Measurements from ENCODE around the gene GAD1. TPM values are rescaled to one million over a fixed set of nuclear protein-coding genes. Genes with fewer than 3 reads are reported as not detected.

The GAD1 gene
- total and polyA plus RNA-seq, 4 donors: 0.08 to 1.4 (median 0.51) TPM

DNA sequence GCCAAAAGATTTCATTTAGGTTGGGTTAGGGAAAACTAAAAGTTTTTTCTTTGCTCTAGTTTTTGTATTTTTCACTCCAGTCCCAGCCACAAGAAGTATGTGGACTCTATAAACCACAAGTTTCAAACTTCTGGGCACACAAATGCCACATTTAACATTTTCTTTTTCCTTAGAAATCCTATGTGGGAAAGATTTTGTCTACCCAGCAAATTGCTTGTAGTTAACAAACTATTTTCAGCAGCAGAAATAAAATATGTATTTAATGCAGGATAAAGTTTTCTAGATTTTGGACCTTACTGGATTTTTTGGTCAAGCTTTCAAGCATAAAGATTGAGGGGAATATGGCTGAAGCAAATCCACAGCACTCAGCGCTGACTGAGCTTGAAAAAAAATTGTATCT is 37.4 kb upstream of the GAD1 start:
- no peak overlapping the region for H3K9ac ChIP-seq (ENCODE audit: insufficient read depth in 1 of 2, low read length in 2 of 2)
- no peak for DNase-seq
- H3K27me3 ChIP-seq (ENCODE audit: control insufficient read depth in 3 of 3, insufficient read depth in 3 of 3, low read length in 2 of 3): no peaks in the 10 kb centered on the region
- no peaks in the 10 kb centered on the region for H3K9me3 ChIP-seq (ENCODE audit: control insufficient read depth in 4 of 4, insufficient read depth in 3 of 4, low read length in 3 of 4)
- ATAC-seq (ENCODE audit: insufficient read depth, low FRiP score): no peak
- H3K27ac ChIP-seq (ENCODE audit: low read depth in 1 of 2, low read length in 1 of 2): no peak overlapping the region
- no peaks in the 10 kb centered on the region for H3K36me3 ChIP-seq (ENCODE audit: control insufficient read depth in 4 of 4, insufficient read depth in 4 of 4, low read length in 4 of 4)
- 82 to 90% methylated on average over 1 of the region's 1 CpG for WGBS, 2 donors
- TF ChIP-seq, protein P1, sequence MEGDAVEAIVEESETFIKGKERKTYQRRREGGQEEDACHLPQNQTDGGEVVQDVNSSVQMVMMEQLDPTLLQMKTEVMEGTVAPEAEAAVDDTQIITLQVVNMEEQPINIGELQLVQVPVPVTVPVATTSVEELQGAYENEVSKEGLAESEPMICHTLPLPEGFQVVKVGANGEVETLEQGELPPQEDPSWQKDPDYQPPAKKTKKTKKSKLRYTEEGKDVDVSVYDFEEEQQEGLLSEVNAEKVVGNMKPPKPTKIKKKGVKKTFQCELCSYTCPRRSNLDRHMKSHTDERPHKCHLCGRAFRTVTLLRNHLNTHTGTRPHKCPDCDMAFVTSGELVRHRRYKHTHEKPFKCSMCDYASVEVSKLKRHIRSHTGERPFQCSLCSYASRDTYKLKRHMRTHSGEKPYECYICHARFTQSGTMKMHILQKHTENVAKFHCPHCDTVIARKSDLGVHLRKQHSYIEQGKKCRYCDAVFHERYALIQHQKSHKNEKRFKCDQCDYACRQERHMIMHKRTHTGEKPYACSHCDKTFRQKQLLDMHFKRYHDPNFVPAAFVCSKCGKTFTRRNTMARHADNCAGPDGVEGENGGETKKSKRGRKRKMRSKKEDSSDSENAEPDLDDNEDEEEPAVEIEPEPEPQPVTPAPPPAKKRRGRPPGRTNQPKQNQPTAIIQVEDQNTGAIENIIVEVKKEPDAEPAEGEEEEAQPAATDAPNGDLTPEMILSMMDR (IDR thresholded peaks at IDR 0.05; ENCODE audit: control extremely low read depth, extremely low read depth): no peak
- H3K4me3 ChIP-seq: no peak overlapping the region
- H3K4me1 ChIP-seq (ENCODE audit: control insufficient read depth in 5 of 5, insufficient read depth in 5 of 5, low read length in 5 of 5): no peaks in the 10 kb centered on the region

DNA sequence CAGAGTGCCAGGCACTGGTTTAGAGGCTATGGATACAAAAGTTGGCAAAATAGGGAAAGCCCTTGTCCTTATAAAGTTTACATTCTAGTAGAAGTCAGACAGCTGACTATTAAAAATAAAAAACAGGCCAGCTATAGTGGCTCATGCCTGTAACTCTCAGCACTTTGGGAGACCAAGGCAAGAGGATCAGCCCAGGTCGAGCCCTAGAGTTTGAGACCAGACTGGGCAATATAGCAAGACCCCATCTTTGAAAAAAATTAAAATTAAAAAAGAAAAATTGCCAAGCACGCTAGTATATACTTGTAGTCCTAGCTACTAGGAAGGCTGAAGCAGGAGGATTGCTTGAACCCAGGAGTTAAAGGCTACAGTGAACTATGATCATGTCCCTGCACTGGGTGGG is 34.0 kb upstream of the GAD1 start:
- 83 to 88% methylated on average over 2 of the region's 2 CpGs for WGBS, 2 donors
- H3K4me3 ChIP-seq: no peak overlapping the region
- ATAC-seq (ENCODE audit: insufficient read depth, low FRiP score): no peak

DNA sequence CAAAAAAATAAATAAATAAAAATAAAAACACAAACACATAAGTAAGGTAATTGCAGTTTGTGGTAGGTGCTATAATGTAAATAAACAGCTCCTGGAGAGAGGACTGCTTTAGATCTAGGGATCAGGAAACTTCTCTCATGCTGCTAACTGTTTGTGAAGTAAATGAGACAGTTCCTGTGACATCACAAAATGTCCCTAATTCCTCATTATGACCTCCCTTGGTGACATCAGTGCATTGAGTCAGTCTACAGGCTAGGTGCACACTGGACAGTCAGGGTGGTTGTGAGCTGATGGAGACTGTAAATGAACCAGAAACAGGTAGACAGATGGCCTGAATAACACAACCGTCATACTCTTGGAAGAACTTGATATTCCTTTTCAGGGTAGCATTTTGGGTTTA is 33.1 kb upstream of the GAD1 start:
- TF ChIP-seq, protein P1 (IDR thresholded peaks at IDR 0.05; ENCODE audit: control extremely low read depth, extremely low read depth): no peak
- Histone ChIP-seq H3K27me3 (ENCODE audit: control insufficient read depth in 3 of 3, insufficient read depth in 3 of 3, low read length in 2 of 3) (no peaks in the 10 kb centered on the region), H3K4me3 (no peak overlapping the region), H3K27ac (ENCODE audit: low read depth in 1 of 2, low read length in 1 of 2) (no peak overlapping the region), H3K4me1 (ENCODE audit: control insufficient read depth in 5 of 5, insufficient read depth in 5 of 5, low read length in 5 of 5) (no peaks in the 10 kb centered on the region), H3K36me3 (ENCODE audit: control insufficient read depth in 4 of 4, insufficient read depth in 4 of 4, low read length in 4 of 4) (no peaks in the 10 kb centered on the region), H3K9me3 (ENCODE audit: control insufficient read depth in 4 of 4, insufficient read depth in 3 of 4, low read length in 3 of 4) (peaks cover 0 to 2% (median 0%) of the 10 kb centered on the region in 4 donors), H3K9ac (ENCODE audit: insufficient read depth in 1 of 2, low read length in 2 of 2) (no peak overlapping the region)
- ATAC-seq (ENCODE audit: insufficient read depth, low FRiP score): no peak
- DNase-seq: no peak
- WGBS, 2 donors: 93 to 94% methylated on average over 1 of the region's 1 CpG

More for the DNA sequence above, 34.0 kb upstream of the GAD1 start:
- TF ChIP-seq, protein P1 (IDR thresholded peaks at IDR 0.05; ENCODE audit: control extremely low read depth, extremely low read depth): no peak
- Histone ChIP-seq H3K36me3 (ENCODE audit: control insufficient read depth in 4 of 4, insufficient read depth in 4 of 4, low read length in 4 of 4) (no peaks in the 10 kb centered on the region), H3K9me3 (ENCODE audit: control insufficient read depth in 4 of 4, insufficient read depth in 3 of 4, low read length in 3 of 4) (peaks cover 0 to 2% (median 0%) of the 10 kb centered on the region in 4 donors), H3K27ac (ENCODE audit: low read depth in 1 of 2, low read length in 1 of 2) (no peak overlapping the region), H3K9ac (ENCODE audit: insufficient read depth in 1 of 2, low read length in 2 of 2) (no peak overlapping the region), H3K27me3 (ENCODE audit: control insufficient read depth in 3 of 3, insufficient read depth in 3 of 3, low read length in 2 of 3) (no peaks in the 10 kb centered on the region), H3K4me1 (ENCODE audit: control insufficient read depth in 5 of 5, insufficient read depth in 5 of 5, low read length in 5 of 5) (no peaks in the 10 kb centered on the region)
- DNase-seq: no peak

DNA sequence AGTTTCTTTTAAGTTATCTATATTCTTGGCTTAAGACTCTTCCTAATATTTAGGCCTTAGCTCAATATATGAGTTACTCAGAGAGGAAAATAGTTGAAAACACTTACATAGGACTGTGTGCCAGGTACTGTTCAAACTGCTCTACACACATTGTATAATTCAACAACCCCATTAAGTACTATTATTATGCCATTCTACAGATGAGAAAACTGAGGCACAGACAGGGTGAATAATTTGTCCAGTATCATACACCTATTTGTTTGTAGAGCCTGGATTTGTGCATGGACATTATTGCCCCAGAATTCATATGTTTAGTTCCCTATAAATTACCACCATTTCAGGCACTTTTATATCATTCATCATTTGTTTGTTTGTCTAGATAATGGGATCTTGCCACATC is 17.7 kb upstream of the GAD1 start:
- no peak overlapping the region for H3K9ac ChIP-seq (ENCODE audit: insufficient read depth in 1 of 2, low read length in 2 of 2)
- H3K4me1 ChIP-seq (ENCODE audit: control insufficient read depth in 5 of 5, insufficient read depth in 5 of 5, low read length in 5 of 5): no peaks in the 10 kb centered on the region
- H3K27me3 ChIP-seq (ENCODE audit: control insufficient read depth in 3 of 3, insufficient read depth in 3 of 3, low read length in 2 of 3): no peaks in the 10 kb centered on the region
- no peaks in the 10 kb centered on the region for H3K9me3 ChIP-seq (ENCODE audit: control insufficient read depth in 4 of 4, insufficient read depth in 3 of 4, low read length in 3 of 4)
- ATAC-seq (ENCODE audit: insufficient read depth, low FRiP score): no peak
- H3K27ac ChIP-seq (ENCODE audit: low read depth in 1 of 2, low read length in 1 of 2): no peak overlapping the region
- H3K36me3 ChIP-seq (ENCODE audit: control insufficient read depth in 4 of 4, insufficient read depth in 4 of 4, low read length in 4 of 4): no peaks in the 10 kb centered on the region
- no peak overlapping the region for H3K4me3 ChIP-seq
- TF ChIP-seq, protein P1 (IDR thresholded peaks at IDR 0.05; ENCODE audit: control extremely low read depth, extremely low read depth): no peak
- DNase-seq: no peak
